ENCODE measurements around the gene HAPLN3. TPM values are rescaled to one million over a fixed set of nuclear protein-coding genes. Genes with fewer than 3 reads are reported as not detected.

The HAPLN3 gene, protein sequence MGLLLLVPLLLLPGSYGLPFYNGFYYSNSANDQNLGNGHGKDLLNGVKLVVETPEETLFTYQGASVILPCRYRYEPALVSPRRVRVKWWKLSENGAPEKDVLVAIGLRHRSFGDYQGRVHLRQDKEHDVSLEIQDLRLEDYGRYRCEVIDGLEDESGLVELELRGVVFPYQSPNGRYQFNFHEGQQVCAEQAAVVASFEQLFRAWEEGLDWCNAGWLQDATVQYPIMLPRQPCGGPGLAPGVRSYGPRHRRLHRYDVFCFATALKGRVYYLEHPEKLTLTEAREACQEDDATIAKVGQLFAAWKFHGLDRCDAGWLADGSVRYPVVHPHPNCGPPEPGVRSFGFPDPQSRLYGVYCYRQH
- total RNA-seq (10 to 100 TPM in 1 of 5 donors, 1 to 10 TPM in 3, not detected in 1; 2.9 to 33.9 (median 7.4) TPM), polyA plus RNA-seq (1 to 10 TPM in 1 of 3 donors, under 1 TPM in 2; 0.61 to 6.4 (median 1.00) TPM)
- long read RNA-seq, donor 1: 0 reads
- long read RNA-seq, donor 2: 0 reads
- long read RNA-seq, donor 3: 0 reads
- long read RNA-seq, donor 4: 0 reads
- long read RNA-seq, donor 5, partial matches to known transcripts: 0 of 3 reads
- long read RNA-seq, donor 5, other reads (novel, unspliced or antisense): 0 of 3 reads
- long read RNA-seq, donor 6: 0 reads
- long read RNA-seq, donor 7, partial matches to known transcripts: 0 of 2 reads
- long read RNA-seq, donor 7, other reads (novel, unspliced or antisense): 0 of 2 reads
- long read RNA-seq, donor 8: 0 reads
- long read RNA-seq, donor 9: 0 reads
- long read RNA-seq, donor 10: 0 reads

DNA sequence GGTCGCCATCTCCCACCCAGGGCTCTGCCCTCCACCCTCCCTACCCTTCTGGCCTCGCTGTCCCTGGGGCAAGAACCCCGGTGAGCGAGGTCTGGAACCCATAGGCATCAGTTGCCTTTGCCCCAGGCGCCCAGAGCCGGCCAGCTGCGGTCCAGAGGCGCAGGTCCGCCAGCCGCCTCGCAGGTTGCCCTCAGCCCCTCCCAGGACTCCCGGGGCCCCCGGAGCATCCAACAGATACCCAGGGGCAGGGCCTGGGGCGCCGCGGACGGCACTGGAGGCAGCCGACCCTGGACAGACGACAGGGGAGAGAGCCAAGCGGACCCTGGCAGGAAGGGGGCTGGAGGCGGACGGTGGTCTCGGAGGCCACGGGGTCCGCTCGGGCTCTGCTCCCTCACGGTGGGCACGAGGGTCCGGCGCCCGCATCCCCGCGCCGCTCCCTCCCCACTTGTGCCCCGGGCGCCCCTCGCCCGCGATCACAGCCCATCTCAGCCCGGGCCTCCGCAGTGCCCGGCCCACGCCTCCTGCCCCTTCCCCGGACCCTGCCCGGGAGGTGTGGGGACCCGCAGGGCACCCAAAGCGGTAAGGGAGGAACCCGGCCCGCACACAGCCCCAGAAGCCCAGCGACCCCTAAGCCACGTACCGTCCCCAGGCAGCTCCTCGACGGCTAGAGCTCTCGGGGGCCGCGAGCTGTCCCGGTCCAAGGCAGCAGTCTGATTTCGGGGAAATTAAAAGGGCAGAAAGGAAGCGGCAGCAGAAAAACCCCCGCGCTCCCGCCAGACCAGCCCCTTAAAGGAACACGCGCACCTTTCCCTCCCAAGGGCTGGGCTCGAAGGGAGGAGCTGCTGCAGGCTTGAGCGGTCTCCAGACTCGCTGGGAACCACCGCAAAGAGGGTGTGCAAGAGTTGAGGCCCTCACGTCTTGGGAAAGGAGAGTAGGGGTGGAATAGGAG lies at the start of gene HAPLN3:
TSS of gene HAPLN3 (minus strand) at position 726 of the 949 bp plus-strand sequence. CDS start 8,246 bp downstream, outside the sequence.
- Histone ChIP-seq H3K4me3 (peak within 1 kb of the TSS; percentile 43 to 71 (median 54)), H3K27ac (peak within 1 kb of the TSS in 2 of 5 donors; percentile 28 to 54), H3K36me3 (peaks cover 0 to 10% (median 2%) of the 10 kb centered on the region in 4 donors), H3K27me3 (peaks cover 0 to 38% (median 17%) of the 10 kb centered on the region in 3 donors), H3K4me1 (peaks cover 27 to 40% (median 37%) of the 10 kb centered on the region in 4 donors), H3K9me3 (no peaks in the 10 kb centered on the region)
- intact Hi-C loops (cut with DNase I; ENCODE audit: low total_unique reads): no loop called here
- 1 to 2% (median 2%) methylated on average over 14 to 70 of the region's 70 CpGs for WGBS, 5 donors
- peak; percentile 49 to 68 for DNase-seq
- TF ChIP-seq, protein P1, sequence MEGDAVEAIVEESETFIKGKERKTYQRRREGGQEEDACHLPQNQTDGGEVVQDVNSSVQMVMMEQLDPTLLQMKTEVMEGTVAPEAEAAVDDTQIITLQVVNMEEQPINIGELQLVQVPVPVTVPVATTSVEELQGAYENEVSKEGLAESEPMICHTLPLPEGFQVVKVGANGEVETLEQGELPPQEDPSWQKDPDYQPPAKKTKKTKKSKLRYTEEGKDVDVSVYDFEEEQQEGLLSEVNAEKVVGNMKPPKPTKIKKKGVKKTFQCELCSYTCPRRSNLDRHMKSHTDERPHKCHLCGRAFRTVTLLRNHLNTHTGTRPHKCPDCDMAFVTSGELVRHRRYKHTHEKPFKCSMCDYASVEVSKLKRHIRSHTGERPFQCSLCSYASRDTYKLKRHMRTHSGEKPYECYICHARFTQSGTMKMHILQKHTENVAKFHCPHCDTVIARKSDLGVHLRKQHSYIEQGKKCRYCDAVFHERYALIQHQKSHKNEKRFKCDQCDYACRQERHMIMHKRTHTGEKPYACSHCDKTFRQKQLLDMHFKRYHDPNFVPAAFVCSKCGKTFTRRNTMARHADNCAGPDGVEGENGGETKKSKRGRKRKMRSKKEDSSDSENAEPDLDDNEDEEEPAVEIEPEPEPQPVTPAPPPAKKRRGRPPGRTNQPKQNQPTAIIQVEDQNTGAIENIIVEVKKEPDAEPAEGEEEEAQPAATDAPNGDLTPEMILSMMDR (IDR thresholded peaks at IDR 0.05): no peak
- TF ChIP-seq POLR2AphosphoS5 (IDR thresholded peaks at IDR 0.05): no peak
- no peak for TF ChIP-seq POLR2A (IDR thresholded peaks at IDR 0.05)
- no peak for TF ChIP-seq EP300 (IDR thresholded peaks at IDR 0.05)

DNA sequence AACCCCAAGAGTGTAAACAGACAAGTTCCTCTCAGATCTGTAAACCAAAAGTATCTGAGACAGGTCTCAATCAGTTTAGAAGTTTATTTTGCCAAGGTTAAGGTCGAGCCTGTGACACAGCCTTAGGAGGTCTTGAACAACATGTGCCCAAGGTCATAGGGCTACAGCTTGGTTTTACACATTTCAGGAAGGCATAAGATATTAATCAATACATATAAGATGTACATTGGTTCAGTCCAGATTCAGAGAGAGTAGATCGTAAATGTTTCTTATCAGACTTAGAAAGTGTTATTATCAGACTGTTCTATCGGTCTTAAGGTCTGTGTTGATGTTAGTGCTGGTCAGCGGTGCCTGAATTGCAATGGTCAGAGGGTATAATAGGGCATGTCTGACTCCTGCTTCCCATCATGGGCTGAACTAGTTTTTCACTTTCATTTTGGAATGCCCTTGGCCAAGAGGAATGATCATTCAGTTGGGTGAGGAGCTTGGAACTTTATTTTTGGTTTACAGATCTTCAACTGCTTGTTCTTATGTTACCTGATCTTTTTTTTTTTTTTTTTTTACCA lies 44.8 kb upstream of the HAPLN3 start:
- H3K4me3 ChIP-seq: no peak overlapping the region
- H3K27ac ChIP-seq: no peak overlapping the region
- intact Hi-C loops (cut with DNase I; ENCODE audit: low total_unique reads): no loop called here
- TF ChIP-seq POLR2A (IDR thresholded peaks at IDR 0.05): no peak
- TF ChIP-seq EP300 (IDR thresholded peaks at IDR 0.05): no peak
- TF ChIP-seq POLR2AphosphoS5 (IDR thresholded peaks at IDR 0.05): no peak
- TF ChIP-seq, protein P1 (IDR thresholded peaks at IDR 0.05): no peak
- WGBS, 5 donors: 51 to 64% (median 55%) methylated on average over 4 of the region's 4 CpGs
- no peak for DNase-seq
- no peaks in the 10 kb centered on the region for H3K4me1 ChIP-seq
- no peaks in the 10 kb centered on the region for H3K27me3 ChIP-seq
- H3K9me3 ChIP-seq: no peaks in the 10 kb centered on the region
- no peaks in the 10 kb centered on the region for H3K36me3 ChIP-seq

DNA sequence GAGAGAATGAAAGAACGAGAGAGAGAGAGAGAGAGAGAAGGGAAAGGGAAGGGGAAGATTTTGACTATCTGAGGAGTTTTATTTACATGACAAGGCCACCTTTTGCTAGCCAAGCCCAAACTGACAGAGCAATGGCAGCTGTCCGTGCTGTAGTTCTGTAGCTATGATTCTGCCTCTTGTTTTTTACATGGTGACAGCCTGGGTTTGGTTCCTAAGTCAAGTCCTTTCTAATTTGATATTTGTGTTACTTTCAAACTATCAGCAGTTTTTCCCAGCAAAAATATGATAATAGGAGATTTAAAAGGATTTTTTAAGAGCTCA lies 44.1 kb upstream of the HAPLN3 start:
- WGBS, 5 donors: 82 to 89% (median 86%) methylated on average over 2 of the region's 2 CpGs
- H3K9me3 ChIP-seq: no peaks in the 10 kb centered on the region
- no peak for DNase-seq
- H3K4me1 ChIP-seq: no peaks in the 10 kb centered on the region
- no peaks in the 10 kb centered on the region for H3K27me3 ChIP-seq
- intact Hi-C loops (cut with DNase I; ENCODE audit: low total_unique reads): no loop called here
- TF ChIP-seq POLR2AphosphoS5 (IDR thresholded peaks at IDR 0.05) (no peak), EP300 (IDR thresholded peaks at IDR 0.05) (no peak), POLR2A (IDR thresholded peaks at IDR 0.05) (no peak)
- TF ChIP-seq, protein P1 (IDR thresholded peaks at IDR 0.05): no peak
- H3K36me3 ChIP-seq: no peaks in the 10 kb centered on the region
- H3K4me3 ChIP-seq: no peak overlapping the region
- no peak overlapping the region for H3K27ac ChIP-seq
